Stimulated activated CD8-positive, alpha-beta memory T cell treated with anti-CD3 and anti-CD28 coated beads, Interleukin-12 subunit alpha, Interleukin-12 subunit beta, amount 100 ng/mL, for 24 hours (primary cell): Measurements from ENCODE around the gene CACHD1.

Experiments used
- DNase-seq: peaks from one replicate; pipeline ENCODE4 v3.0.0-alpha.2; 2020; ENCODE audit errors: extremely low read depth

Gene CACHD1

DNA sequence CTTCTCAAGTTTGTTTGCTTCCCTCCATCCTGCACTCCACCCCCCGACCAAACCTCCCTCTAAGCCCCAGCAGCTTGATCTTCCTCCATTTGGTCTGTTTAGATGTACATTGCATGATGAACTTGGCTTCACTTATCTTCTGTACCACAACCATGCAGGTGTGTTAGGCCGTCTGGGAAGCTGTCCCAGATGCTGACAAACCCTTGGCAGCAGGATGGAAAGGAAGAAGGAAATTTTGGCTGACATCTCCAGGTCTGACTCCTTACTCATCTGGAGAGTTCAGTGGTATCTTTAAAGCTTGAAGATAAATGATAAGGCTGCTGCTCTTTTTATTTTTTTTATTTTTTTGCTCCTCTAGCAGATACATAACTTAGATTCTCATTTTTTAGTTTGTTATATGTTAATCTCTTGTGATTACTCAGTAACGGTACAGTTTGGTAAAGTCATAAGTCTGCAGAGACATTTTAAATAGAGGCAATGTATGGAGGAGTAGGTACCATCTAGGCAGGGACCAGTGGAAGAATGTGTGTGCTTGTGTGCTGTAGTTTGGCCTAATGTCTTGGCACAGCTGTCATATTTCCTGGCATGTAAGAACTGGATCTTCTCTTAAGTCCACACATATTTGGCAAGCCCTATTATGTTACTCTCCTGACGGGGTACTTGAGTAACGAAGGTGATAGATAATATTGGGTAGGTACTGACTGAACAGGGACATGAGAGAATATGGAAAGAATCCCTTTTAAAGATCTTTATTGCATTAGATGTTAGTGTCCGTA is 79.7 kb downstream of the CACHD1 start:
- DNase-seq: no peak

DNA sequence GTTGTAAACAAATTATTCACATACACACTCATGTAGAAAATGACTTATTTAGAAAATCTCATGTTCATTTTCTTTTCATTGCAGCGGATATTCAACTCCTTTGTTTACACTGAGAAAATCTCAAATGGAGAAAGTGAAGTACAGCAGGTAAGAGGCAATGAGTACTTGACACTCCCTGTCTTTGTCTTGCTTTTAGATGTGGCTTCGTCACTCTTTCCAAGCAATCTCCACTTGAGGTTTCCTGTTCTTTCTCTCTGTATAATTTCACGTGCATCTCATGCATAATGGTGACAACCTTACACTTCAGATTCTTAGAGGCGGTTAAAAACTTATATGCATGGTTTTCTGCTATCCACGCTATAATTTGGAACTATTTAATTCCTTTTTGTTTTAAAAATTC is 80.6 kb downstream of the CACHD1 start:
- DNase-seq: no peak

DNA sequence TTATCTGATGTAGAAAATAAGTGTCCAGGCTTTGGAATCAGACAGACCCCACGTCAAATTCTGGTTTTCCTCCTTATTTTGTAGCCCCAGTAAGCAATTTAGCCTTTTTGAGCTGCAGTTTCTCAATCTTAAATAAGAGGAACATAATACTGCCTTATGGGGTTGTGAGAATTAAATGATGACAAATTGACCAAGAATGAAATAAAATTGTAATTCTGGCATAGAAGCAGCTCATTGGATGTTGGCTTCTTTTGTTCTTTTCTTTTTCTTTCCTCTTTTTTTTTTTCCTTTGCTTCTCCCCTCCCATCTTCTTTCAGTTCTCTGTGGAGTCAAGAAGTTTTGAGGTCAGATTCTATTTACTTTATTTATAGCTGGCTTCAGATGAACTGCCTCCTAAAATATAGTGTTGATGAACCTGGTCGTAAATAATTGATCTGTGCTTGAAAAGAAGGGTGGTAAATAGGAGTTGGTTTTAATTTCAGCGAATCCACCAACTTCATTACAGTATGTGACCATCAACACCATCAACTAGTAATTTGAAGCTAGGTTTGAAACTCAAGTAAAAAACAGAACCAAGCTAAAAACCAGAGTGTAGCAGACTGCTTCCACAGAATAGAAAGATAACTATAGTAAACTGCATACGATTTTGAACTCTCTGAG is 81.1 kb downstream of the CACHD1 start:
- DNase-seq: no peak

DNA sequence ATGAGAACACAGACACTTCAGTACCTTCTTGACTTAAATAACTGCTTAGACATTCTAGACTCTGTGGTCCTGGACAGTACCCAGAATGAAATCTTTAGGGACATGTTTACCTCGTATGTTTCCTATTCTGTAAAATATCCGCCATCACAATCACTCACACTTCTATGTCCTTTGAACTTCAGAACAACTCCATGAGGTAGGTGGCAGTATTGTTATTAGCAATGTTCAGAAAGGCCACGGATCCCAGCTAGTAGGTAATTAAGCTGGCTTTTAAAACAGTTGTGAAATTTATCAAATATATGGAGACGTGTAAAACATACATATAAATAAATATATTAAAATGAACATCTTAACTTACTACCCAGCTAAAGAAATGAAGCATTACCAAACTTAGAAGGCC is 83.4 kb downstream of the CACHD1 start:
- DNase-seq: no peak

DNA sequence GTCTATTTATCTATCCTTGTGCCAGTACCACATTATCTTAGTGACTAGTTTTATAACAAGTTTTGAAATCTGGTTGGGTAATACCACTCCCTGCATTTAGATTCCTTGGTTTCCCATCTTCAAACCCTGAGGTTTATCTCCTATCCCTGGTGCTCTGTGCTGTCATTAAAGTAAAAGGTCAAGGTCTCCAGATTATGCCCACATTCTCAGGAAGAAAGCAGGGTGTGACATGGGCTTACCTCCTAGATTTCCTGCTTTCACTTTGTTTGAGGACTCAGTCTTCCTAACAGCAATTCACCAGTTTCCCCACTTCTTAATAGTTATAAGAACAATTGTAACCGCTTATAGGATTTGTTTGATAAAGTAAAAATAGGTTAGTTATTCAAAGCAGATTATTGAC is 86.0 kb downstream of the CACHD1 start:
- no peak for DNase-seq

DNA sequence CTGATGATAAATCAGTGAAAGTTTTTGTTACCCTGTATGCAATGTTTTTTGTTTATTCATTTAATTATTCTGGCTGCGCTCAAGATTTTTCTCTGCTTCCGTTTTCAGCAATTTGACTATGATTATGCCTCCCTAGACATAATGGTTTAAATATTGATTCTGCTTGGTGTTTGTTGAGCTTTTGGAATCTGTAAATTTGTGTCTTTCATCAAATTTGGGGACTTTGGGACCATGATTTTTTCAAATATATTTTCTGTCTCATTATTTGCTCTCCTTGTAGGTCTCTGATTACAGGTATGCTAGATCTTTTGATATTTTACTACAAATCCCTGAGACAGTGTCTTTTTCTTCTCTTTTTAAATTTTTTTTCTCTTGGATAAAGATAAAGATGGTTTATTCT is 92.1 kb downstream of the CACHD1 start:
- DNase-seq: no peak

DNA sequence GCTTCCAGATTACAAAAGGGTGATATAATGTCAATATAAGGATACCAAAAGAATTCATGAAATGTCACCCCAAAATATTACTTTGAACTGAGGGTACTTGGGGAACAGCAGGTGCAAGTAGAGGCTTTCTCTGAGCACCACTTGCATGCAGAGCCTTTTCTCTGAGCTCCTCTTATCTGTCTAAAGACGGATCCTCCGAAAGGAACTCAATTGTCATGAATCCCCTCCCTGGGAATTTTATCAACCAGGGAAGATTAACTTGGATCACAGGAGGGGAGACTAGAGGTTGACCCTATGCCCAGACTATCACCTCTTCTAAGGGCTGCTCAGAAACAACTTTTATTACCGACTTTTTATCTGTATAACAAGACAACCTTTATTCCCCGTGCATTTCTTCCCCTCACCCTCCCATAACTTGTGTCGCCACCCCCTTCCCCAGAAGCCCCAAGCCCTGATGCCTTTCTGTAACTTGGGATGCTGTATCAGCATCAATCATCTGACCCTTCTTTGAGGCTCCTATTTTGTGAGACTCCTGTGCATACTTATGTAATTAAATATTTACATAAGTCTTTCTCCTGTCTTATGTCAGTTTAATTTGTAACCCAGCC is 94.1 kb downstream of the CACHD1 start:
- no peak for DNase-seq

DNA sequence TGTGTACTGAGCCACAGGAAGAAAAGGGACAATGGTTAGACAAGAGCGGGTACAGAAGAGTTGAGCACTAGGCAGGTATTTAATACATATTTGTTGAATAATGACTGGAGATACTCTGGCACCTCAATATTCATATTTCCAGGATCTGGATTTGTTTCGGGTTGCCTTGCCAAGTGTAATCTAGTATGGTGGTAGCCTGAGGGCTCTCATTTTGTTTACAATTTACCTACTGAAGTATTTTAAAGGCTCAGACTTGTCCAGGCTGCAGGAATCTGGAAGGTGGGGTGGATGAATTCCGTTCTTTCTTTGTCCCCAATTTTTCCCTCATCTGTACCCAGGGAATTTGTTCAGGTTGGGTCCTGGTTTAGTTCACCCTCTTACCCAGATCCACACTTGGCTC is 95.0 kb downstream of the CACHD1 start:
- DNase-seq: no peak

DNA sequence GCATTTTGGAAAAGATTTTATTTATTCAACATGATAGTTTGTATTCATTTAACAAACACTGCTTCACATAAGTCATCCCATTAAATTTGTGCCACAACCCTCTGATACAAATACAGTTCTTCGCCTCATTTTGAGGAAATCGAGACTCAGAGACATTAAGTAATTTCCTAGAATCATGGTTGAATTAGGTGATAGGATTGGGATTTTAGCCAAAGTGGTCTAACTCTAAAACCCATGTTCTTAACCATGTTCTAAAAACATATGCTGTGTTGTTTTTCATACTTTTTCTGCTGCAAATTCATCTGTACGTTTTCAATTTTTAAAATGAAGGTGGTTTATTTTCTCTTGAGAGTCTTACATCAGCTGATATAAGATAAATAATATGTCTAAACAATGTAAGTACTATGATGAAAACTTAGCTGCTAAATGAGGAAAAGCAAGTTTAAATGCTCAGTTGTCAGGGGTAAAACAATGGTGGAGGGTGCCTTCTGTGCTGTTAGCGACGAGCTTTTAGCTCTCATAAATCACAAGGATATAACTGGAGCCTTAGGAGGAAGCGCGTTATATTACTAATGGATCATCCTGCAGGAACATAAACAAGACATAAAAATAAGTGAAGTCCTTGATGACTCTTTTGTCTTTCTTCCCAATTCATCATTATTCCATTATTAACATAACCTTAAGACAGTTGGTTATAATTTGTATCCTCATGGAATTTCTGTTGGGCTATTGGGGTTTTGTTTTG is 97.7 kb downstream of the CACHD1 start:
- DNase-seq: no peak

DNA sequence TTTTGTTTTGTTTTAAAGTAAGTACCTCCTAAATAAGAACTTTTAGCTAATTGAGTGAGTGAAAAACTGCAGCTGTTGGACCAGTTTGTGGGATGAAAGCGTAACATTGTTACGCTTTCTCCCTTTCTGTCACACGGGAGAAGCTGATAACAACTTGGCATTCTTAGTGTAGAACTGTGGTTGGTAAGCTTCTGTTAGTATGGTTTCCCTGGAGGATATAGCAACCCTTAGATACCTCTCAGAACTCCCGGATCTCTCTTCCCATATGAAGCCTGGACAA is 98.2 kb downstream of the CACHD1 start:
- no peak for DNase-seq

DNA sequence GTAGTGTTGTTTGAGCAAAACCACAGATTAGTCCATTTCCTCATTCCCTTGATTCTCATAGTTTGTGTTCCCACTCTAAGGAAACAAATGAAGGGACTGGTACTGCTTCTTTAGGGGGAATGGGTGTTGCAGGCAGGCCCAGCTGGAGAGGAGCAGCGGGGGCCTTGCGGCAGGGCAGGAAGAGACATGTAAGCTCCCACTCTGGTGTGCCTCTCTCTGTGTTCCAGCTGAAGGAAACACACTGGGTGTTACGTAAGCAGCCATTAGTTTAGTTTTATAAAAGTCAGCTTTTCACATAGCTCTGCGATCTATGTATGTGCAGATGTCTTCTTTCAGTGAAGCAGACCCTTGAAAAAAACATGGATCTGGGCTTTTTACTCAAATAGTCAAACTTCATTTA is 99.5 kb downstream of the CACHD1 start:
- no peak for DNase-seq

DNA sequence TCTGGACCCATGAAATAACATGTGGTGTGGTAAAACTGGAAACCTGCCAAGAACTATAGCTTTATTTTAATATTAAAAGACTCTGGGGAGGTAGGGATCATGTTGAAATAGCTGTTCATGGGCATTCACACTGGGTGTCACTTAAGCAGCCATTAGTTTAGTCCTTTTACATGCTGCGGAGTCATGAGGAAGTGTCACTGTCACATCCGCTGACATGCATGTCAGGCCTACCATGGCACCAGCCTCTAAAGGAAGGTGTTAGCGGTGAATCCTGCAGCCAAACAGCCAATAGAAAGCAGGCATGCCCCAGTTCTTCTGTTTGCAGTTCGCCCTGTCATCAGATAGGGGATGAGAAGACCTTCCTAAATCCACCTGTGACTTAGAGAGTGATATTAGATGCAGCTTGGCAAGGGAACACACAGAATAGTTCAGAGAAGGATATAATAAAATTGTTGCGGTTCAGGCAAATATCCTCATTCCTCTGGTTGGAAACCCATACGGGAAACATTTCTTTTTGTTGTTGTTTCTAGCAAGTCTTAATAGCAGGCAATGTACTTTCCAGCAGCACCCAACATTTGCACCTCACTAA is 100.4 kb downstream of the CACHD1 start:
- DNase-seq: no peak

DNA sequence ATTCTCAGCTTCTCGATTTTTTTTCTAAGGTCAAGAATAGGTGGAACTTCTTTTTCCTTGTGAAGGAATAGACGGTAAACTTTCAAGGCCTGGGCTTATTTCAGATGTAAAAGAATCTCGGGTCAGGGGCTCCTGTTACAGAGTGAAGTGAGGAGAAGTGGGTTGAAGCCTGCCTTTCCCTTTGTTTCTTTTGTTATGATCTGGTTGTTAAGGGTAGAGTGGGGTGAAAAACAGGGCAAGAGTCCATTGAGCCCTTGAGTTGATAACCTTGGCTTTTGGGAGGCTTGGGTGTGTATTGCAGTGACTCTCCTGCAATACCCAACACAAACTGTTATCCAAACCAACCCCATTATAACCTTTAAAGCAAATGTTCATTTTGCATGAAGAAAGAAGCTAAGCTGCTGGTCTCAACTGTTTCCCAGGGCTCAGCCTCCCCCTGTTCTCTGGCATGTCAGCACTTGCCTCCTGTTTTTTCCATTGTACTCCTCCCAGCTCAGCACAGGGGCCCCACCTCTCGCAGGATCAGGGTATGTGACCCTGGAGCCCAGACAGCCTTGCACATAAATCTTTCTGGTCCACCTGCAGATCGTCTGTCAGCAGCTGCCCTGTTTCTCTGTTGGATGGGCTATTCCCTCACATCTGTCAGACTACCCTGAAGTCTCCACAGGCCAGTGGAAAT is 102.4 kb downstream of the CACHD1 start:
- DNase-seq: no peak

DNA sequence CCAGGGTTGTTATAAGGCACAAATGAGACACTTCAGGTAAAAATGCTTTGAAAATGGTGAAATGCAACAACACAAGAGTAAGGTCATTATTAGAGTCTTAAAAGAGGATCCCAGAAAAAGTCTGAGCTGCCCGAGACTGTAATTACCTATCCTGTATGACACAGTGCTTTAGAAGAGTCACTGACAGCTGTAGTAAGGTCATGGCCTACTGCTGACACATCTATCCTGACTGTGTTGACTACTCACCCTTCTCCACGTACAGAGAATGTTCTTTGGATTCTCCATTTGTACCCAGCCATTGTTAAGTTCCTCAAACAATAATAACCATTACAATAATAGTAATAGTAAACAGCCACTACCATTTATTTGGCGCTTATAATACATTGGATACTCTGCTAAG is 104.4 kb downstream of the CACHD1 start:
- DNase-seq: no peak

DNA sequence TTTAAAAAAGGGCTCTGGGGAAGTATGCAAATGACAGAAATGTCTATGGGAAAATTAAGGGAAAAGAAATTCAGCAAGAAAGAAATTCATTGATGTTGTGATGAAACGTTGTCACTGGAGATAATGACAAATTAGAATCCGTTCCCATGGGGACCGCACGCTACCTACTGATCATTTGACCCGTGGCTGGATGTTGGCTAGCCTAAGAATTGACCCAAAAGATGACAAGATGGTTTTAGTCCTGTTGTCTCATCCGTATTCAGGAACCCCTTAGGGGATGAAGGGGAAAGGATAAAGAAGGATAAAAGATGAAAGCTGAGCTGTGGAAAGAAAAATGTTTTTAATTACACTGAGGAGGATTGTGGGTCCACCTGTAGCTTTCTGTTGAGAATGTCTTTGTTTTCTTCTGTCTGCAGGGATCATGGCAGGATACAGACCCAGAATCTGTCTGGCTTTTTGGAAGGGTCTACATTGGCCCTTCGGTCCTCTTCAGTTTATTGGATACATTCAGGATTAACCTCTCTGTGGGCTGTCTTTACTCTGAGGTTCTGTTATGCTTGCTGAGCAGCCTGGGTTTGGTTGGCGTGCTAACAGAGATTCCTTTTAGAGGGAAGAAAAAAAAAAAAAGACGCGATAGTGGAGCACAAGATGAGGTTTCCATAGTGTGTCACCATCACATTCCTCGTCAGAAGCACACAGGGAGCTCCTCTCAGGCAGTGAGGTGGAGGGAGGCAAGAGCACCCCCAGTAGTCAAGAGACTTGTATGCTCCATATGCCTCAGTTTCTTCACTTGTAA is 106.2 kb downstream of the CACHD1 start:
- DNase-seq: no peak

DNA sequence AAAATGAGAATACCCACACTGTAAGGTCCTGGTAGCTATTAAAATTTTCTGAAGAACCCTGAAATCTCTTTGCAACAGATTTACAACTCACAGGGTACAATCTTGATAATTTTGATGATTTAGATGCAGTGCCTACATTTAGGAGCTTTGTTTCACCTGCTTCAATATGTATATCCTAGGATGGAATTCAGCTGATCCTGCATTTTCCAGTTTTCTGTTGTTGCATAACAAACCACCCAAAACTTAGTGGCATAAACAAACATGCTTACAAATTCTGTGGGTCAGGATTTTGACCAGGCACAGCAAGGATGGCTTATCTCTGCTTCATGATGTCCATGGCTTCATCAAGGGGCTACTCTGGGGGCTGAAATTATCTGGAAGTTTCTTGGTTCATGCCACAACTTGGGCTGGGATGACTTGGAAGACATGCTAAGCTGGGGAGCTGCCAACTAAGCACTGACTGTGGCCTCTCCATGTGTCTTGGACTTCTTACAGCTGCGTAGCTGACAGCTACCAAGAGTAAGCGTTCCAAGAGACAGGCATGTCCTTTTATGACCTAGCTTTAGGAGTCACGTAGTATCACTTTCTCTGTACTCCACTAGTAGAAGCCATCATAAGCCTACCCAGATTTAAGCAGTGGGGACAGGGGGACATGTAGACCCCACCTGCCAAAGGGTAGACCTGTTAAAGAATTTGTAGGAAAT is 108.5 kb downstream of the CACHD1 start:
- DNase-seq: no peak

DNA sequence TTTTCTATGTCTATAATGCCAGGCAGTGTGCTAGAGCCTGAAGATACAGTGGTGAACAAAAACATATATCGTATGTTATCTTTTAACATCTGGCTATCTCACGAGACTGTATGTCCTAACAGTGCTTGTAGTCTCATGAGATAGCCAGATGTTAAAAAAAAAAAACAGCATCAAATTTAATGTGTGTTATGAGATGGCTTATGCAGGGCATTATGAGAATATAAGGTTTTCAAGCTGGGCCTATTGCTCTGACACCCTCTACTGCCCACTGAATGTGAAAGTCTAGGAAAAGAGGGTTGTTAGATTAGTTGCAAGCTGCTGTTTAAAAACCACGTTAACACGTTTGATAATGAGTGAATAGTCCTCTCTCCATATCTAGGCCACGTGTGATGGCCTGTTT is 109.8 kb downstream of the CACHD1 start:
- DNase-seq: no peak

DNA sequence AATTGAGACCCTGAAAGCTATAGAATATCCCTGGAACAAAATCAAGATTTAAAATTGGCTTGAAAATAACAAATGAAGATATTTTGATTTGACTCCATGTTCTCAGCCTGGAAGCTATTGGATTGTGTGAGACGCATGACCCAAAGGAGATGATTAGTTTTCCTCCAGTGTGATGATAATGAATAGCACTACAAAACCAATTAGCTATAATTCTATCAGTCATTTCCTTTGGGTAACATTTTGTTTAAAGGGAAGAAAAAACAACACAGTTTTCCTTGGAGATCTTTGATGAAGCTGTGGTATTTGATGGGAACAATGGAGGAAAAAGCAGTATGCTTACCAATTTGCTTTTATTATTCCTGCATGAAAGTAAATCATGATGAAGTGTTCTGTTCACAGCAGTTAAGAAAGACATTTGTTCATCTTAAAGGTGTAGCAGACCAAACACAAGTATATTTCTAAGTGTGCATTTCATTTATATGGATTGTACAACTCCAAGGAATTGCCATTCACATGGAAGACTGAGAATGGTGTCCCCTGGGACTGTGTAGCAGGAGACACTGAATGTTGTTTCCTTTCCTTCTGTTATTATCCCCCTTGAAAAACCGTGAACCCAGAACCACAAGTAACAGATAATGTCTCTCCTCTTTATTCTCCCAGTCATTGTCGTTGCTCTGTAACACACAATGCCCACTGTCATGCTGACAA is 111.4 kb downstream of the CACHD1 start:
- no peak for DNase-seq

DNA sequence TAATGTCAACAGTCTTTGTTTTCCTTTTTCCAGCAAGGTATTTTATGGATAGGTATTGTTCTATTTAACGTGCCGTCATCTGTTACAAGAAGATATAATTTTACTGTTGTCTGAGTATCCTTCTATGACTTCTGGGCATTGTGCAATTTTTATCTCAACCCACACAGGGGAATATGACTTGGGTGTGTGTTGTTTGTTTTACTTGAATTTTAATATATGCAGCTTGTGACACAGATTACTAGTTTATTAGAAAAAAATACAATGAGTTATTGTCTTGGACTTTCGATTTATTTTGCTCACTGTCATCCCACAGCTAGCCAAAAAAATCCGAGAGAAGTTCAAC is 111.9 kb downstream of the CACHD1 start:
- DNase-seq: no peak

DNA sequence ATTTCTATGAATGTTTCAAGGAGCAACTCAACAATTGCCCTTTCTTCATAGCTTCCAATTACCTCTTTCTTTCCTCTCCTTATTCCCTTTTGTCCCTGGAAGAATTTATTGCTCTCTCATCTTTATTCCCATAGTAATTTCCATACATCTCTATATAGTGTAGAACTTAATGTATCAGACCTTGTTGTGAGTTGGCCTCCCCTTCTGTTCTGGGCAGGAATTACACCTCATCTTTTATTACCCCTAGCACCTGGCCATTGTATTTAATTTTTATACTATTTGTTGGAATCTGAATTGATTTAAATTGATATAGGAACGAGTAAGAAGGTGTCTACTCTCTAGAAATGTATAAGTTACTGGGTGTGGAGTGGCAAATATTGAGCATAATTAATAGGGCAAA is 114.5 kb downstream of the CACHD1 start:
- no peak for DNase-seq
